Mesothelial cell of epicardium (in vitro differentiated cells): ENCODE results near the gene OR2A25. TPM values are rescaled to one million over a fixed set of nuclear protein-coding genes. Genes with fewer than 3 reads are reported as not detected.
"Not testable (repeated sequence)": the region's sequence is repeated elsewhere in the genome, so short reads cannot be mapped to it uniquely, and the experiment has no call there.

ENCODE experiments used
- DNase-seq, 2 experiments: peaks; one replicate each; pipeline ENCODE4 v3.0.0; 2021; ENCODE audit warnings: low spot score in 2 of 2; ENCODE audit not compliant: unreplicated experiment in 2 of 2
- H3K27ac Mint-ChIP-seq: 2 replicates; pipeline ENCODE4 v1.8.0; 2021; ENCODE audit warnings: mixed read lengths
- H3K27me3 Mint-ChIP-seq: 2 replicates; pipeline ENCODE4 v1.8.0; 2021; ENCODE audit warnings: low read depth, mixed read lengths
- H3K36me3 Mint-ChIP-seq: 2 replicates; pipeline ENCODE4 v1.8.0; 2021; ENCODE audit warnings: mixed read lengths
- H3K4me1 Mint-ChIP-seq: 2 replicates; pipeline ENCODE4 v1.8.0; 2021; ENCODE audit warnings: mixed read lengths
- H3K4me3 Mint-ChIP-seq: 2 replicates; pipeline ENCODE4 v1.8.0; 2021; ENCODE audit warnings: mild to moderate bottlenecking, moderate library complexity, mixed read lengths
- H3K9me3 Mint-ChIP-seq: 2 replicates; pipeline ENCODE4 v1.8.0; 2021; ENCODE audit warnings: mixed read lengths
- CTCF ChIP-seq: fragments of 200-600 bp; sonication (generic); IDR thresholded peaks from one replicate; pipeline ENCODE4 v1.5.0; 2021; ENCODE audit warnings: antibody characterized with exemption; ENCODE audit not compliant: unreplicated experiment
- total RNA-seq: library from RNA; stranded (reverse); gene quantifications from 3 replicates; pipeline ENCODE4 v1.2.1, GENCODE V29; 2021

The OR2A25 gene
- total RNA-seq, 1 donor from 2014 or later: not detected

DNA sequence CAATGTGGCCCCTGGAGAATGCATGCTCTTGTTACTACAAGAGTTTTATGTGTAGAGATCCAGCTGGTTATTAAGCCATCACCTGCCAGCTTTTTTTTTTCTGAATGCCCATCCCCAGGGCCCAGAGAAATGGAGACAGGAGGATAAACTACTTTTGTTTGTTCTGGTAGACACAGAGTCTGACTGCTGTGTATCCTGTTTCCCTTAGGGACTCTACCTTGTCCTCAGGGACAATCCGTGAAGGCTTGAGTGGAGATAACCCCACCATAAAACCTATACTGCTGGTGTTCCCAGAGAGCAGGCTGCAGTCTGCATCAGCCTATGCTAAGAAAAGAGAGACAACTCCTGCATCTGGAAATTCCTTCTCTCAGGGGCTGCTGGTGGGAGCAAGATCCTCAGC, 21.0 kb upstream of the OR2A25 start, which contains the start of gene OR2A5:
TSS of gene OR2A5 (plus strand) at position 301 of the 400 bp plus-strand sequence. CDS start 1,454 bp downstream, outside the sequence.
- DNase-seq: no peak
- H3K36me3 Mint-ChIP-seq: no peaks in the 10 kb centered on the region
- H3K4me1 Mint-ChIP-seq: peaks cover 6% of the 10 kb centered on the region
- peaks cover 7% of the 10 kb centered on the region for H3K27me3 Mint-ChIP-seq
- H3K4me3 Mint-ChIP-seq: no peak within 1 kb of the TSS
- no peak within 1 kb of the TSS for H3K27ac Mint-ChIP-seq
- TF ChIP-seq CTCF: no peak
- no peaks in the 10 kb centered on the region for H3K9me3 Mint-ChIP-seq

GRCh38 chr7:144049491-144049890, 20.1 kb upstream of the OR2A25 start:
- Mint-ChIP-seq H3K36me3 (no peaks in the 10 kb centered on the region), H3K27ac (no peak overlapping the region), H3K27me3 (peaks cover 7% of the 10 kb centered on the region), H3K4me1 (peaks cover 6% of the 10 kb centered on the region), H3K9me3 (no peaks in the 10 kb centered on the region), H3K4me3 (no peak overlapping the region)
- no peak for TF ChIP-seq CTCF
- no peak for DNase-seq

DNA sequence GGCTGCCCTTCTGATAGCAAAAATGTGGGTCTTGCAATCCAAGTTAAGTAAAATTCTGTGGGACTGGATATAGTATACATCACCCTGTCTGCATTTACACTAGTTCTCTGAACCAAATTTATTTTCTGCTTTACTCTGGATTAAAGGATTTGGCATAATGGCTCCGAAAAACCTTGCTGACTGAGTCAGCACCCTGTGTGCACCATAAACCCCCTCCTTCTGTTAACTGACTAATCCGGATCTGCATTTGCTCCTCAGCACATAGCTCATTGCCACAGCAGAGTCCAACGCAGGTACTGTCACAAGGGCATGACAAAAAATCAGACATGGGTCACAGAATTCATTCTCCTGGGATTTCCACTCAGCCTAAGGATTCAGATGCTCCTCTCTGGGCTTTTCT, 19.5 kb upstream of the OR2A25 start:
- Mint-ChIP-seq H3K27ac (no peak overlapping the region), H3K27me3 (peaks cover 7% of the 10 kb centered on the region), H3K9me3 (no peaks in the 10 kb centered on the region), H3K36me3 (no peaks in the 10 kb centered on the region), H3K4me3 (no peak overlapping the region), H3K4me1 (peaks cover 6% of the 10 kb centered on the region)
- no peak for DNase-seq
- no peak for TF ChIP-seq CTCF

- H3K27me3 Mint-ChIP-seq: not testable (repeated sequence)
These were observed 18.7 kb upstream of the OR2A25 start for GRCh38 chr7:144050884-144051283.

DNA sequence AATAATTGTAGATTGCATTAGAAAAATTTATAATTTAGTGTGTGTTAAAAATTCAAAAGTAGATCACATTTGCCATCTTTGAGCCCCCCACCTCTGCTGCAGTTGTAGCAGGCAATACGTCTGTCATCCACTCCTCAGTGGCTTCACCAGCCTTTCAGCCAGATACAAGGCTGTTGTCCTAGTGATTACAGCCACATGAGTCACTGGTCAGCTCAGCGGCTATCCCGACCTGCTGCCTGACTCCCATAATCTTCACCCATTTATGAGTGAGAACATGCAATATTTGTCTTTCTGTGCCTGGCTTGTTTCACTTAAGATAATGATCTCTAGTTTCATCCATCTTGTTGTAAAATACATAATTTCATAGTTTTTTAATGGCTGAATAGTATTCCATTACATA, 11.7 kb upstream of the OR2A25 start:
- no peak overlapping the region for H3K4me3 Mint-ChIP-seq
- H3K27me3 Mint-ChIP-seq: no peaks in the 10 kb centered on the region
- peaks cover 4% of the 10 kb centered on the region for H3K4me1 Mint-ChIP-seq
- DNase-seq: no peak
- H3K9me3 Mint-ChIP-seq: peaks cover 5% of the 10 kb centered on the region
- no peak overlapping the region for H3K27ac Mint-ChIP-seq
- no peak for TF ChIP-seq CTCF
- H3K36me3 Mint-ChIP-seq: no peaks in the 10 kb centered on the region

More at GRCh38 chr7:144050884-144051283, 18.7 kb upstream of the OR2A25 start:
- H3K27ac Mint-ChIP-seq, H3K36me3 Mint-ChIP-seq, H3K9me3 Mint-ChIP-seq, H3K4me1 Mint-ChIP-seq, H3K4me3 Mint-ChIP-seq, DNase-seq: not testable (repeated sequence)

DNA sequence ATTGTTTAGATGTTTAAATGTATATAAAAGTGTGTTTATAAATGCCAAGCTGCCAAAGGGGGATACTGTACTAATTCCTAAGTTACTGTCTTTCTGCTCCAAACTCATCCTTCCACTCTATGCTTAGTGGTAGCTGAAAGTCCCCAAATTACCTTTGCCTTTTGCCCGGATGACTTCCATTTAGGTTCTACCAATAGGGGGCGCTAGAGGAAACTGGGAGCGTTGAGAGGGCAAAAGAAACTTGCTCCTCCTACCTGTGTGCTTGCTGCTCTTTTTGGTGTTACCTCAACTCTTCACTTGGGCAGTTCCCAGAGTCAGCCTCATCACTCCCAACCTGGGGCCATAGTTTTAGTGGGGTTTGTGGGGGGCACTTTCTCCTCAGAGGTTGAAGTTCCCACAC, 5.9 kb upstream of the OR2A25 start:
- DNase-seq: no peak
- H3K36me3 Mint-ChIP-seq: no peaks in the 10 kb centered on the region
- peaks cover 4% of the 10 kb centered on the region for H3K27me3 Mint-ChIP-seq

More for the DNA sequence above, 5.9 kb upstream of the OR2A25 start:
- H3K27ac Mint-ChIP-seq: no peak overlapping the region
- H3K9me3 Mint-ChIP-seq: peaks cover 5% of the 10 kb centered on the region
- H3K4me3 Mint-ChIP-seq: no peak overlapping the region
- peak; percentile 55 for TF ChIP-seq CTCF
- H3K4me1 Mint-ChIP-seq: peaks cover 5% of the 10 kb centered on the region
